Measurements from ENCODE around the gene ATP5MC3. TPM values are rescaled to one million over a fixed set of nuclear protein-coding genes. Genes with fewer than 3 reads are reported as not detected.

ATP5MC3 gene
- polyA plus RNA-seq, 1 donor from 2014 or later: 303 TPM

- Histone ChIP-seq H3F3A (ENCODE audit: insufficient read depth, low read length, poor library complexity, severe bottlenecking) (no peaks in the 10 kb centered on the region), H3K27me3 (ENCODE audit: insufficient read depth, low read depth, low read length) (no peaks in the 10 kb centered on the region), H3K4me2 (ENCODE audit: low read length) (no peak overlapping the region), H3K79me2 (replicated peaks; ENCODE audit: insufficient read depth, low read length) (peaks cover 95% of the 10 kb centered on the region), H3K9me2 (ENCODE audit: insufficient read depth, low read length) (no peaks in the 10 kb centered on the region), H3K9me3 (ENCODE audit: low read length) (no peaks in the 10 kb centered on the region), H2AFZ (ENCODE audit: low read depth, low read length) (no peak overlapping the region), H3K36me3 (ENCODE audit: insufficient read depth, low read length) (no peaks in the 10 kb centered on the region), H3K27ac (ENCODE audit: low read length) (no peak overlapping the region), H4K20me1 (ENCODE audit: insufficient read depth) (peaks cover 16% of the 10 kb centered on the region), H3K4me3 (ENCODE audit: low read length) (no peak overlapping the region), H3K9ac (ENCODE audit: low read length) (no peak overlapping the region)
- TF ChIP-seq REST (IDR thresholded peaks at IDR 0.05; ENCODE audit: borderline replicate concordance): no peak
- no peak for TF ChIP-seq POLR2AphosphoS5 (IDR thresholded peaks at IDR 0.05)
- no peak for TF ChIP-seq RAD21 (conservative IDR thresholded peaks at IDR 0.05)
- TF ChIP-seq EP300 (conservative IDR thresholded peaks at IDR 0.05; ENCODE audit: poor library complexity, severe bottlenecking): no peak
- TF ChIP-seq EZH2 (IDR thresholded peaks at IDR 0.05; ENCODE audit: borderline replicate concordance, insufficient read depth, low read length, poor library complexity, severe bottlenecking): no peak
- no peak for TF ChIP-seq CTCF (IDR thresholded peaks at IDR 0.05; ENCODE audit: poor library complexity, severe bottlenecking)
These were observed 25.0 kb downstream of the ATP5MC3 start for GRCh38 chr2:175156534-175156933.

GRCh38 chr2:175154661-175155082 lies 26.8 kb downstream of the ATP5MC3 start:
- no peaks in the 10 kb centered on the region for H3F3A ChIP-seq (ENCODE audit: insufficient read depth, low read length, poor library complexity, severe bottlenecking)

More at GRCh38 chr2:175154661-175155082, 26.8 kb downstream of the ATP5MC3 start:
- H3K4me2 ChIP-seq (ENCODE audit: low read length): no peak overlapping the region
- H3K9me3 ChIP-seq (ENCODE audit: low read length): no peaks in the 10 kb centered on the region
- H3K9me2 ChIP-seq (ENCODE audit: insufficient read depth, low read length): no peaks in the 10 kb centered on the region
- peaks cover 95% of the 10 kb centered on the region for H3K79me2 ChIP-seq (replicated peaks; ENCODE audit: insufficient read depth, low read length)
- TF ChIP-seq TAF1 (IDR thresholded peaks at IDR 0.05; ENCODE audit: low read depth) (no peak), EZH2 (IDR thresholded peaks at IDR 0.05; ENCODE audit: borderline replicate concordance, insufficient read depth, low read length, poor library complexity, severe bottlenecking) (no peak), EP300 (conservative IDR thresholded peaks at IDR 0.05; ENCODE audit: poor library complexity, severe bottlenecking) (no peak), RAD21 (conservative IDR thresholded peaks at IDR 0.05) (no peak), MXI1 (conservative IDR thresholded peaks at IDR 0.05; ENCODE audit: poor library complexity, severe bottlenecking) (no peak), REST (IDR thresholded peaks at IDR 0.05; ENCODE audit: borderline replicate concordance) (no peak), POLR2AphosphoS5 (IDR thresholded peaks at IDR 0.05) (no peak), CTCF (IDR thresholded peaks at IDR 0.05; ENCODE audit: poor library complexity, severe bottlenecking) (no peak), SMC3 (conservative IDR thresholded peaks at IDR 0.05; ENCODE audit: poor library complexity) (no peak)
- peaks cover 5% of the 10 kb centered on the region for H4K20me1 ChIP-seq (ENCODE audit: insufficient read depth)
- H3K9ac ChIP-seq (ENCODE audit: low read length): no peak overlapping the region
- peaks cover 2% of the 10 kb centered on the region for H3K36me3 ChIP-seq (ENCODE audit: insufficient read depth, low read length)
- no peak overlapping the region for H3K27ac ChIP-seq (ENCODE audit: low read length)
- H2AFZ ChIP-seq (ENCODE audit: low read depth, low read length): no peak overlapping the region
- no peaks in the 10 kb centered on the region for H3K27me3 ChIP-seq (ENCODE audit: insufficient read depth, low read depth, low read length)
- H3K4me3 ChIP-seq (ENCODE audit: low read length): no peak overlapping the region
